Activated naive CD8-positive, alpha-beta T cell treated with anti-CD3 and anti-CD28 coated beads for 36 hours (primary cell): ENCODE measurements around the gene SOX13. TPM values are rescaled to one million over a fixed set of nuclear protein-coding genes. Genes with fewer than 3 reads are reported as not detected.
A peak's percentile ranks its signal among the peaks of the same experiment; 100 is the strongest.
"Not testable (repeated sequence)": the region's sequence is repeated elsewhere in the genome, so short reads cannot be mapped to it uniquely, and the experiment has no call there.

Source experiments
- DNase-seq: peaks from one replicate; pipeline ENCODE4 v3.0.0; 2021
- H3K27ac Mint-ChIP-seq: one replicate; pipeline ENCODE4 v1.8.0; 2022; ENCODE audit warnings: mild to moderate bottlenecking, moderate library complexity, mixed read lengths
- H3K27me3 Mint-ChIP-seq: one replicate; pipeline ENCODE4 v1.8.0; 2022; ENCODE audit warnings: mild to moderate bottlenecking, mixed read lengths
- H3K36me3 Mint-ChIP-seq: one replicate; pipeline ENCODE4 v1.8.0; 2021; ENCODE audit warnings: mild to moderate bottlenecking, mixed read lengths
- H3K4me1 Mint-ChIP-seq: one replicate; pipeline ENCODE4 v1.8.0; 2021; ENCODE audit warnings: mixed read lengths
- H3K4me3 Mint-ChIP-seq: one replicate; pipeline ENCODE4 v1.8.0; 2022; ENCODE audit warnings: mild to moderate bottlenecking, moderate library complexity, mixed read lengths
- H3K9me3 Mint-ChIP-seq: one replicate; pipeline ENCODE4 v1.8.0; 2022; ENCODE audit warnings: mixed read lengths
- total RNA-seq, 2 experiments: library from RNA; stranded (reverse); gene quantifications; one replicate each; pipeline ENCODE4 v1.2.3, GENCODE V29; 2021

The SOX13 gene
- total RNA-seq, 2 experiments from 2014 or later: not detected

- Mint-ChIP-seq H3K27ac (no peak overlapping the region), H3K27me3 (no peaks in the 10 kb centered on the region), H3K4me3 (no peak overlapping the region), H3K36me3 (no peaks in the 10 kb centered on the region), H3K4me1 (no peaks in the 10 kb centered on the region), H3K9me3 (no peaks in the 10 kb centered on the region)
- DNase-seq: no peak
Observed at GRCh38 chr1:204089044-204089751, 16.3 kb downstream of the SOX13 start.

DNA sequence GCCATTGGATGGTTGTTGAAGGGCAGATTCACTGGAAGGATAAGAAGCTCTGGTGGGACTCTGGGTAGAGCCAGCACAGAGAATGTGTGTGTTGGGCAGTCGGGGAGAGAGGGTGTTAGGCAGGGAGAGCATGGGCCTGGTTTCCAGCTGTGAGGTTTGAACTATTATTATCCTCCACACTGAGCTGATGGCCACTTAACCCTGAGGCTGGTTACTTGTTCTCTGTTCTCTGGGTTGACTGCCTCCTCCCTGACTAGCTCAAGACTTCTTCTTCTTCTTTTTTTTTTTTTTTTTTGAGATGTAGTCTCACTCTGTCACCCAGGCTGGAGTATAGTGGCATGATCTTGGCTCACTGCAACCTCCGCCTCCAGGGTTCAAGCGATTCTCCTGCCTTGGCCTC, 17.2 kb downstream of the SOX13 start:
- not testable (repeated sequence) for H3K9me3 Mint-ChIP-seq, H3K4me3 Mint-ChIP-seq, H3K4me1 Mint-ChIP-seq, H3K36me3 Mint-ChIP-seq, H3K27ac Mint-ChIP-seq, DNase-seq, H3K27me3 Mint-ChIP-seq

GRCh38 chr1:204091066-204091465, 18.2 kb downstream of the SOX13 start:
- Mint-ChIP-seq H3K4me1 (no peaks in the 10 kb centered on the region), H3K4me3 (no peak overlapping the region), H3K9me3 (no peaks in the 10 kb centered on the region), H3K27me3 (no peaks in the 10 kb centered on the region), H3K27ac (no peak overlapping the region), H3K36me3 (no peaks in the 10 kb centered on the region)
- no peak for DNase-seq

- no peaks in the 10 kb centered on the region for H3K4me1 Mint-ChIP-seq
- H3K27me3 Mint-ChIP-seq: no peaks in the 10 kb centered on the region
- no peak overlapping the region for H3K27ac Mint-ChIP-seq
Observed at GRCh38 chr1:204091787-204092312, 18.9 kb downstream of the SOX13 start.

DNA sequence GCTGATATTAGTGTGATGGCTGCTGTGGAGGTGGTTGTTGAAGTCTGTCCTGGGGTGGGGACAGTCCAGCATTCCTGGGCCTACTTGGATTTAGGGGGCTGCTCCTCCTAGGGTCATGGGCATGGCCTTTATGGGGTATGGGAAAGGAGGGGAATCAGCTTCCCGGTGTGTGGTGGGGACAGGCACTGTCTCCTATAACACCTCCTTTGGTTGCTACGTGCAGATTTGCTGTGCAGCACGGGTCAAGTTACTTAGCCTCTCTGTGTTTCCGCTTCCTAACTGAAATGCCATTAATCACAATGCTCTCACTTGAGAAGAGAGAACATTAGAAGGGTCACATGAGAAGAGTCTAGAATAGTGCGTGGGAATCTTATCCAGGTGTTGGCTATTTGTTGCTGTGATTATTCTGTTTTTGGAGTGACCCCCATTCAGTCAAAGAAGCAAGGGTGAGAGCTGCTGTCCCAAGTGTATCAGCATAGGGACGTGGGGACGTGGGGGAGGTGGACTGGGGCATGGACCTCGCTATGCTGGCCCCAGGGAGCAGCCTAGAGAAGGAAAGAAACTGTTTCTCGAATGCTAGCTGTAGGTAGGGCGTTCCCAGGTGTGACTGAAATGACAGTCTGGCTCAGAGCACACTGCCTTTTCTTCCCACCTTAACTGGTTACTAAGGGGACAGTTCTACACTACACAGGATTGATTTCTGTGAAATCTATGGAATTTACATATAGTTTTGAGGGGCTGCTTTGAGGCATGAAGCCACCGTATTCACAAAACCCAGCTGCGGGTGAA, 19.9 kb downstream of the SOX13 start:
- Mint-ChIP-seq H3K27me3 (no peaks in the 10 kb centered on the region), H3K4me1 (no peaks in the 10 kb centered on the region), H3K27ac (no peak overlapping the region), H3K36me3 (no peaks in the 10 kb centered on the region), H3K9me3 (no peaks in the 10 kb centered on the region), H3K4me3 (no peak overlapping the region)
- DNase-seq: no peak

More at GRCh38 chr1:204091787-204092312, 18.9 kb downstream of the SOX13 start:
- H3K4me3 Mint-ChIP-seq: no peak overlapping the region
- H3K36me3 Mint-ChIP-seq: no peaks in the 10 kb centered on the region
- no peaks in the 10 kb centered on the region for H3K9me3 Mint-ChIP-seq
- no peak for DNase-seq

DNA sequence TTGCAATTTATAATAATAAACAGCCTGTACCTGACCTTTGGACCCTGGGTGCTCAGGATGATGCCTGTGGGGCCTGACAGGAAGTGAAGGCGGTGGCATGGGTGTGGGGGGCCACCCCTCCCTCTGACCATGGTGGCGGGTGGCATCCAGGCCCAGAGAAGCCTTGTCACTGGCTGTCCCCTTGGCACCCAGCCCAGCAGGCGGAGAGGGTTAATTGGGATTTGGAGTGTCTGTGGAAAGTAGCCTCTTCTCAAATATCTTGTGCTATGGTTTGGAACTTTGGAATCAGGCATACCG, 20.5 kb downstream of the SOX13 start:
- no peak overlapping the region for H3K27ac Mint-ChIP-seq

GRCh38 chr1:204093781-204094180, 20.9 kb downstream of the SOX13 start:
- no peak overlapping the region for H3K27ac Mint-ChIP-seq
- H3K9me3 Mint-ChIP-seq: no peaks in the 10 kb centered on the region
- no peaks in the 10 kb centered on the region for H3K36me3 Mint-ChIP-seq
- H3K4me1 Mint-ChIP-seq: no peaks in the 10 kb centered on the region
- no peak overlapping the region for H3K4me3 Mint-ChIP-seq
- no peaks in the 10 kb centered on the region for H3K27me3 Mint-ChIP-seq
- no peak for DNase-seq

More for the DNA sequence above, 20.5 kb downstream of the SOX13 start:
- Mint-ChIP-seq H3K27me3 (no peaks in the 10 kb centered on the region), H3K4me3 (no peak overlapping the region), H3K4me1 (no peaks in the 10 kb centered on the region), H3K36me3 (no peaks in the 10 kb centered on the region), H3K9me3 (no peaks in the 10 kb centered on the region)
- no peak for DNase-seq

- Mint-ChIP-seq H3K36me3 (no peaks in the 10 kb centered on the region), H3K4me1 (no peaks in the 10 kb centered on the region), H3K4me3 (no peak overlapping the region), H3K9me3 (no peaks in the 10 kb centered on the region), H3K27ac (no peak overlapping the region), H3K27me3 (no peaks in the 10 kb centered on the region)
- DNase-seq: no peak
Observed at GRCh38 chr1:204094313-204094729, 21.4 kb downstream of the SOX13 start.

GRCh38 chr1:204094856-204095634, 22.1 kb downstream of the SOX13 start:
- no peak overlapping the region for H3K4me3 Mint-ChIP-seq
- H3K4me1 Mint-ChIP-seq: no peaks in the 10 kb centered on the region
- H3K36me3 Mint-ChIP-seq: no peaks in the 10 kb centered on the region
- no peak overlapping the region for H3K27ac Mint-ChIP-seq
- no peaks in the 10 kb centered on the region for H3K9me3 Mint-ChIP-seq
- no peak for DNase-seq
- H3K27me3 Mint-ChIP-seq: no peaks in the 10 kb centered on the region

DNA sequence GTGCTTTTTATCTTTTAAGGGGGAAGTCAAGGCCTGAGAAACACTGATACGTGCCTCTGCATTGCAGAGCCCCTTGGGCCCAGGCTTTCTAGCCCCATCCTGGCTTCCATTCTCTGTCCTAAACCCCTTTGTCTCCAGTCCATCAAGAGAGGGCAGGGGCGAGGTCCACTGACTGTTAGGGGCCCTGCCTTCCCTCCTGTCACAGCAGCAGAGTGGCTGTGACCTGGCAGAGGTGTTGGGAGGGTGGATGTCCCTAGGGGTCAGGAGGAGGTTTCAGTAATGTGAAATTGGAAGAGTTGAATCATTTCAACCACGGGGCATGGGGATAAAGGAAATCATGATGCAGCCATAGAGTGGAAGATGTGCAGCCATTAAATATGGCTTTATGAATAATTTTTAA, 24.0 kb downstream of the SOX13 start:
- H3K36me3 Mint-ChIP-seq: no peaks in the 10 kb centered on the region
- H3K4me1 Mint-ChIP-seq: no peaks in the 10 kb centered on the region
- H3K4me3 Mint-ChIP-seq: no peak overlapping the region
- no peaks in the 10 kb centered on the region for H3K27me3 Mint-ChIP-seq
- no peak overlapping the region for H3K27ac Mint-ChIP-seq
- no peaks in the 10 kb centered on the region for H3K9me3 Mint-ChIP-seq
- no peak for DNase-seq

- DNase-seq: no peak
- no peak overlapping the region for H3K4me3 Mint-ChIP-seq
- H3K9me3 Mint-ChIP-seq: no peaks in the 10 kb centered on the region
- no peak overlapping the region for H3K27ac Mint-ChIP-seq
- H3K36me3 Mint-ChIP-seq: no peaks in the 10 kb centered on the region
- H3K4me1 Mint-ChIP-seq: peaks cover 14% of the 10 kb centered on the region
- no peaks in the 10 kb centered on the region for H3K27me3 Mint-ChIP-seq
Observed at GRCh38 chr1:204098683-204099082, 25.8 kb downstream of the SOX13 start.

GRCh38 chr1:204099754-204100153, 26.8 kb downstream of the SOX13 start:
- H3K27ac Mint-ChIP-seq, H3K36me3 Mint-ChIP-seq, H3K4me3 Mint-ChIP-seq, H3K9me3 Mint-ChIP-seq, H3K27me3 Mint-ChIP-seq, DNase-seq: not testable (repeated sequence)
- H3K4me1 Mint-ChIP-seq: peaks cover 18% of the 10 kb centered on the region

- no peak overlapping the region for H3K27ac Mint-ChIP-seq
Observed at GRCh38 chr1:204102029-204102611, 29.2 kb downstream of the SOX13 start.

DNA sequence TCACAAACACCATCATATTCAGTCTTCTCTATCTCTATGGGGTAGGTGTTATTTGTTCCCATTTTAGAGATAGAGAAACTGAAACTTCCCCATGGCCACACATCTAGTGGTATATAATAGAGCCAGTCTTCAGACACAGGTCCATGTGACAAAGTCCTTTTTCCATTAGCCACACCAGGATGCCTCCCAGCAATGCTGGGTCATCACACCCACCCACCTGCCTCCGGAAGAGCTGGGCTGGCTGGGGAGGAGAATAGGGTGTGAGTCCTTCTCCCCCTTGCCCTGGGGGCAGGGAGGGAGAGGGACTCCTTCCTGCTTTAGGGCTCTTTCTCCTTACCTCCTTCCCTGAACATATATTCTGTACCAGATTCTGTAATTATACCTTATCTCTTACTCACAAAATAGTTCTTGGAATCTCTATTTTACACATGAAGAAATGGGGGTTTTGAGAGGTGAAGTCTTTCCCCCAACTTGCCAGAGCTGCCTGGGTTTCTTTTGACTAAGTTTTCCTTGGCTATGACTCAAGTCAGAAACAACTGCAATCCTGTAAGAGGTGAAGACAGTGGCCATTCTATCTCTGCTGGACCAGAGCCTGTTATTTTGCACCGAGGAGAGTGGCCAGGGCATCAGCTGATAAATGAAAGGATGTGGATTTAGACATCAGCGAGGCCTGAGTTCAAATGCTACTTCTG, 30.0 kb downstream of the SOX13 start:
- H3K4me3 Mint-ChIP-seq: no peak overlapping the region
- no peak for DNase-seq

More at GRCh38 chr1:204102029-204102611, 29.2 kb downstream of the SOX13 start:
- Mint-ChIP-seq H3K9me3 (no peaks in the 10 kb centered on the region), H3K27me3 (peaks cover 6% of the 10 kb centered on the region), H3K4me3 (no peak overlapping the region), H3K36me3 (no peaks in the 10 kb centered on the region), H3K4me1 (peaks cover 22% of the 10 kb centered on the region)
- DNase-seq: no peak

More for the DNA sequence above, 30.0 kb downstream of the SOX13 start:
- no peaks in the 10 kb centered on the region for H3K9me3 Mint-ChIP-seq
- peaks cover 22% of the 10 kb centered on the region for H3K4me1 Mint-ChIP-seq
- H3K27me3 Mint-ChIP-seq: peaks cover 6% of the 10 kb centered on the region
- peak overlapping the region; percentile 26 for H3K27ac Mint-ChIP-seq
- no peaks in the 10 kb centered on the region for H3K36me3 Mint-ChIP-seq
